Small intestine (tissue), 7 donors: ENCODE measurements around the gene FOXK1. TPM values are rescaled to one million over a fixed set of nuclear protein-coding genes. Genes with fewer than 3 reads are reported as not detected.
"Not testable (repeated sequence)": the region's sequence is repeated elsewhere in the genome, so short reads cannot be mapped to it uniquely, and the experiment has no call there.

ENCODE experiments used
- DNase-seq, 2 donors: peaks; one replicate each; pipeline versions ENCODE4 v3.0.0 to v3.0.0-alpha.2; 2013
- FAIRE-seq: peaks from 2 replicates; lab custom pipeline; 2012; peaks lifted over from hg19 to GRCh38; lab: Jason Lieb, UNC
- H3K27ac ChIP-seq, 3 donors: one replicate each; pipeline ENCODE4 v1.5.1; 2013; ENCODE audit warnings: low read length in 2 of 3, mild to moderate bottlenecking in 2 of 3, control low read depth in 1 of 3, inconsistent platforms in 1 of 3, low read depth in 1 of 3, moderate library complexity in 1 of 3
- H3K27me3 ChIP-seq, 3 donors: one replicate each; pipeline ENCODE4 v1.6.1; 2013; ENCODE audit warnings: low read length in 3 of 3, inconsistent platforms in 1 of 3; ENCODE audit not compliant: control insufficient read depth in 3 of 3, insufficient read depth in 3 of 3
- H3K36me3 ChIP-seq, 3 donors: one replicate each; pipeline ENCODE4 v1.6.1; 2013; ENCODE audit warnings: low read length in 3 of 3, inconsistent platforms in 1 of 3, low read depth in 1 of 3, mild to moderate bottlenecking in 1 of 3, moderate library complexity in 1 of 3; ENCODE audit not compliant: control insufficient read depth in 3 of 3, insufficient read depth in 2 of 3
- H3K4me1 ChIP-seq, 3 donors: one replicate each; pipeline ENCODE4 v1.6.1; 2013; ENCODE audit warnings: low read length in 2 of 3, inconsistent platforms in 1 of 3, low read depth in 1 of 3, mild to moderate bottlenecking in 1 of 3, moderate library complexity in 1 of 3; ENCODE audit not compliant: control insufficient read depth in 3 of 3, insufficient read depth in 2 of 3
- H3K4me3 ChIP-seq, 3 donors: one replicate each; pipeline ENCODE4 v1.5.1; 2013; ENCODE audit warnings: low read length in 3 of 3, control low read depth in 1 of 3, inconsistent platforms in 1 of 3, low read depth in 1 of 3, mild to moderate bottlenecking in 1 of 3, moderate library complexity in 1 of 3
- H3K9me3 ChIP-seq, 2 donors: one replicate each; pipeline ENCODE4 v1.6.1; 2013; ENCODE audit warnings: low read depth in 1 of 2, low read length in 1 of 2; ENCODE audit not compliant: control insufficient read depth in 2 of 2, insufficient read depth in 1 of 2
- WGBS, 3 donors: extraction: QIAGEN DNeasy Blood & Tissue Kit; methylation state at CpG; one replicate each; pipeline ENCODE4 v1.1.7; 2013; 5-methylcytosine and 5-hydroxymethylcytosine counted together
- polyA plus RNA-seq, 4 donors: library from polyadenylated mRNA; stranded (reverse) in 3 of 4; unstranded in 1 of 4; fragments of 200-250 nt in 3 of 4; fragments of 120-200 nt in 1 of 4; gene quantifications; one replicate each; pipeline versions ENCODE4 v1.2.1 to v1.2.3, GENCODE V29; 2013
- donor health status: healthy with polysubstance abuse.
- donor health status: control.
- donor health status: control.
- donor health status: Bipolar disorder and iron deficiency.
- donor health status: healthy.

FOXK1 gene
- polyA plus RNA-seq, 4 donors: 1.4 to 12.5 (median 6.2) TPM

DNA sequence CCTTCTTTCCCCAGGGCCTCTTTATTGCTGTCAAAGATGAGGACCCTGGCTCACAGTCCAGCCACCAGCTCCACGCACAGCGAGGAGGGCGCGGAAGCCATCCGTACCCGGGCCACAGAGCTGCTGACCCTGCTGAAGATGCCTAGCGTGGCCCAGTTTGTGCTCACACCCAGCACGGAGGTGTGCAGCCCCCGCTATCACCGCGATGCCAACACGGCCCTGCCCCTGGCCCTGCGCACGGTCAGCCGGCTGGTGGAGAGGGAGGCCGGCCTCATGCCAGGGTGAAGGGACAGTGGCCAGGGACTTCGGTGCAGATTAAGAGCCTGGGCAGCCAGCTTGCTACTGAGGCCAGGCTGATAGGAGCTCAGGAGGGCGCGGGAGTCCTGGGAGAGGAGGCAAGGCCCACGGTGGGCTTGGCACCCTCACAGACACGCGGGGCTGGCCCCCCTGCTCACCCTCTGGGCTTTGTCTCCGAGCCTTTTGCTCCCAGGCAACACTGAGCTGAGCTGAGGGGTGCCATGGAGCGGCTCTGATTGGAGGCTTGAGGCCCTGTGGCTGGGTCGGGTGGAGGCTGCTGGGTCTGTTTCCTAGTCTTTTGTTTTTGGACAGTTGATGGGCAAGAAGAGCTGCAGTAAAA is 109.1 kb downstream of the FOXK1 start:
- Histone ChIP-seq H3K4me3 (no peak overlapping the region), H3K4me1 (peaks cover 0 to 8% (median 0%) of the 10 kb centered on the region in 3 donors), H3K27ac (no peak overlapping the region), H3K9me3 (no peaks in the 10 kb centered on the region), H3K36me3 (peaks cover 13 to 59% (median 18%) of the 10 kb centered on the region in 3 donors), H3K27me3 (no peaks in the 10 kb centered on the region)
- no peak for DNase-seq
- WGBS, 3 donors: 93 to 96% (median 94%) methylated on average over 23 to 25 of the region's 25 CpGs
- FAIRE-seq: no peak

GRCh38 chr7:4791738-4792536 is 109.8 kb downstream of the FOXK1 start:
- no peak for FAIRE-seq
- WGBS, 3 donors: 43 to 65% (median 53%) methylated on average over 38 to 50 of the region's 50 CpGs
- no peaks in the 10 kb centered on the region for H3K9me3 ChIP-seq
- H3K27ac ChIP-seq: peak overlapping the region in 2 of 3 donors; percentile 23 to 40
- H3K4me3 ChIP-seq: peak overlapping the region in 2 of 3 donors; percentile 38 to 40
- peak; percentile 54 to 82 for DNase-seq
- no peaks in the 10 kb centered on the region for H3K27me3 ChIP-seq
- peaks cover 12 to 52% (median 17%) of the 10 kb centered on the region in 3 donors for H3K36me3 ChIP-seq
- H3K4me1 ChIP-seq: peaks cover 0 to 8% (median 0%) of the 10 kb centered on the region in 3 donors

DNA sequence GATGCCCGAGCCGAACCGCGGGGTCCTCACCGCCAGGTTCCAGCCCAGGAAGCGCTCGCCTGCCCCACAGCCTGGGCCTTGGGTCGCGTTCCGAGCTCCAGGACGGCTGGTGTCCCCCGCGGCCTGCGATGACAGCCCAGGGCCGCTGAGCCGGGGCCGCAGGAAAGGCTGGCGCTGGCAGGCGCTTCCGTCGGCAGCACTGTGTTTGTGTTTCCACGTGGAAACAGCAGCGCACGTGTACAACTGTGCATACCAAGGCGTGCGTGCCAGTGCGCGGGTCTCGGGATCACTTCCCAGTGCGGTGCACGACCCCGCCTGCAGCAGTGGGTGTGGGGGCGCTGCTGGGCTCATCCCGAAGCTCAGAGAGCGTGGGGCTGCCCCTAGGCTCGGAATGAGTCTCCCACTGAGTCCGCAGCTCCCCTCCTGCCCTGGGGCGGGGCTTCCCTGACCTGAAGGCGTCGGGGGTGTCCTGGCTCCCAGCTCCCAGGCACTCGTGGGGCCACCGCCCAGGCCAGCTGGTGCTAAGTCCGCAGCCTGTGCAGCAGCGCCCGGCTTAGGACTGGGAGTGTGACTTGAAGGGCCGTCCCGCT is 110.5 kb downstream of the FOXK1 start:
- peaks cover 0 to 8% (median 0%) of the 10 kb centered on the region in 3 donors for H3K4me1 ChIP-seq
- peak overlapping the region in 2 of 3 donors; percentile 23 to 40 for H3K27ac ChIP-seq
- FAIRE-seq (no peak), DNase-seq (peak; percentile 35 to 70)
- H3K36me3 ChIP-seq: peaks cover 12 to 45% (median 17%) of the 10 kb centered on the region in 3 donors
- 23 to 40% (median 24%) methylated on average over 45 to 47 of the region's 47 CpGs for WGBS, 3 donors
- no peaks in the 10 kb centered on the region for H3K27me3 ChIP-seq
- H3K4me3 ChIP-seq: peak overlapping the region in 2 of 3 donors; percentile 38 to 40
- no peaks in the 10 kb centered on the region for H3K9me3 ChIP-seq

- not testable (repeated sequence) for H3K4me1 ChIP-seq, H3K9me3 ChIP-seq, DNase-seq, H3K27ac ChIP-seq, FAIRE-seq, H3K4me3 ChIP-seq, H3K27me3 ChIP-seq
- WGBS, 3 donors: 88 to 96% (median 93%) methylated on average over 23 to 30 of the region's 30 CpGs
- peaks cover 10 to 36% (median 12%) of the 10 kb centered on the region in 3 donors for H3K36me3 ChIP-seq
Observed at GRCh38 chr7:4793385-4793993, 111.4 kb downstream of the FOXK1 start.

- H3K36me3 ChIP-seq: peaks cover 6 to 30% (median 10%) of the 10 kb centered on the region in 3 donors
- FAIRE-seq, H3K27me3 ChIP-seq, H3K9me3 ChIP-seq, H3K27ac ChIP-seq, H3K4me3 ChIP-seq, H3K4me1 ChIP-seq, DNase-seq: not testable (repeated sequence)
- WGBS, 3 donors: 73 to 88% (median 81%) methylated on average over 13 to 14 of the region's 14 CpGs
Observed at GRCh38 chr7:4794171-4794570, 112.1 kb downstream of the FOXK1 start.

DNA sequence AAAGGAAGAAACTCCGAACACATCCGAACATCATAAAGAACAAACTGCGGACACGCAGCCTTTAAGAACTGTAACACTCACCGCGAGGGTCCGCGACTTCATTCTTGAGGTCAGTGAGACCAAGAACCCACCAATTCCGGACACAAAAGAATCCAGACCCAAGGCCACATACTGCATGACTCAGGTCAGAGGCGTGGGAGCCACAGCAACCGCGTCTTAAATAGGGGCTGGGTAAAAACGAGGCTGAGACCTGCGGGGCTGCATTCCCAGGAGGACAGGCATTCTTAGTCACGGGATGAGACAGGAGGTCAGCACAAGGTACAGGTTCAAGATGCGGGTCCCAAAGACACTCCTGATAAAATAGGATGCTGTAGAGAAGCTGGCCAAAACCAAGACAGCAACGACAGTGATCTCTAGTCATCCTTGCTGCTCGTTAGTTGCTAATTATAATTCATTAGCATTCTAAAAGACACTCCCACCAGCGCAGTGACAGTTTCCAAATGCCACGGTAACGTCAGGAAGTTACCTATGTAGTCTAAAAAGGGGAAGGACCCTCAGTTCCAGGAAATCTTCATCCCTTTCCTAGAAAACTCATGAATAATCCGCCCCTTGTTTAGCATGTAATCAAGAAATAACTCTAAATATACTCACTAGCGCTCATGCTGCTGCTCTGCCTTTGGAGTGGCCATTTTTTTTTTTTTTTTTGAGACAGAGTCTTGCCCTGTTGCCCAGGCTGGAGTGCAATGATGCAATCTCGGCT is 112.7 kb downstream of the FOXK1 start:
- no peaks in the 10 kb centered on the region for H3K9me3 ChIP-seq
- FAIRE-seq: no peak
- peaks cover 0 to 8% (median 0%) of the 10 kb centered on the region in 3 donors for H3K4me1 ChIP-seq
- 83 to 87% (median 85%) methylated on average over 24 of the region's 24 CpGs for WGBS, 3 donors
- no peak for DNase-seq
- peaks cover 3 to 24% (median 6%) of the 10 kb centered on the region in 3 donors for H3K36me3 ChIP-seq
- H3K27ac ChIP-seq: no peak overlapping the region
- H3K27me3 ChIP-seq: no peaks in the 10 kb centered on the region
- no peak overlapping the region for H3K4me3 ChIP-seq

- Histone ChIP-seq H3K4me3 (no peak overlapping the region), H3K27me3 (no peaks in the 10 kb centered on the region), H3K4me1 (peaks cover 0 to 8% (median 0%) of the 10 kb centered on the region in 3 donors), H3K9me3 (no peaks in the 10 kb centered on the region), H3K36me3 (peaks cover 0 to 7% (median 0%) of the 10 kb centered on the region in 3 donors), H3K27ac (no peak overlapping the region)
- no peak for DNase-seq
- 83 to 88% (median 87%) methylated on average over 9 of the region's 9 CpGs for WGBS, 3 donors
- no peak for FAIRE-seq
Observed at GRCh38 chr7:4796453-4796852, 114.4 kb downstream of the FOXK1 start.
